Peyer's patch (tissue), 4 donors: ENCODE measurements around the gene NTN3.

Experiments
- CTCF ChIP-seq, 6 experiments: fragments of 450-650 bp in 4 of 6; fragments of 200-600 bp in 2 of 6; sonication (generic) in 1 of 6; IDR thresholded peaks; one replicate each; pipeline ENCODE4 v1.5.1; 2017 to 2019; ENCODE audit warnings: antibody characterized with exemption in 6 of 6, mild to moderate bottlenecking in 3 of 6, moderate library complexity in 1 of 6
- POLR2A ChIP-seq, 2 donors: fragments of 450-650 bp; IDR thresholded peaks; one replicate each; pipeline ENCODE4 v1.5.1; 2017; ENCODE audit warnings: antibody characterized with exemption in 2 of 2, mild to moderate bottlenecking in 2 of 2, moderate library complexity in 2 of 2

GRCh38 chr16:2499890-2500429 is 28.9 kb downstream of the NTN3 start:
- no peak for TF ChIP-seq CTCF (IDR thresholded peaks at IDR 0.05)
- TF ChIP-seq POLR2A (IDR thresholded peaks at IDR 0.05), result no peak
